GM18507 (cell line): Measurements from ENCODE around the gene DCLK1.
"Not testable (repeated sequence)": the region's sequence is repeated elsewhere in the genome, so short reads cannot be mapped to it uniquely, and the experiment has no call there.

ENCODE experiments used
- DNase-seq: peaks from one replicate; pipeline ENCODE4 v3.0.0; 2011; ENCODE audit warnings: low read depth; ENCODE audit not compliant: insufficient read length; ENCODE audit errors: extremely low spot score
- FAIRE-seq: peaks from 2 replicates; lab custom pipeline; 2011; peaks lifted over from hg19 to GRCh38; lab: Jason Lieb, UNC

DCLK1 gene

GRCh38 chr13:36094478-36094877 lies 36.7 kb downstream of the DCLK1 start:
- no peak for FAIRE-seq

GRCh38 chr13:36090592-36090991 lies 40.6 kb downstream of the DCLK1 start:
- DNase-seq = no peak
- FAIRE-seq = no peak

More at GRCh38 chr13:36094478-36094877, 36.7 kb downstream of the DCLK1 start:
- no peak for DNase-seq

- FAIRE-seq (no peak), DNase-seq (no peak)
These were observed 42.0 kb downstream of the DCLK1 start for GRCh38 chr13:36089130-36089647.

DNA sequence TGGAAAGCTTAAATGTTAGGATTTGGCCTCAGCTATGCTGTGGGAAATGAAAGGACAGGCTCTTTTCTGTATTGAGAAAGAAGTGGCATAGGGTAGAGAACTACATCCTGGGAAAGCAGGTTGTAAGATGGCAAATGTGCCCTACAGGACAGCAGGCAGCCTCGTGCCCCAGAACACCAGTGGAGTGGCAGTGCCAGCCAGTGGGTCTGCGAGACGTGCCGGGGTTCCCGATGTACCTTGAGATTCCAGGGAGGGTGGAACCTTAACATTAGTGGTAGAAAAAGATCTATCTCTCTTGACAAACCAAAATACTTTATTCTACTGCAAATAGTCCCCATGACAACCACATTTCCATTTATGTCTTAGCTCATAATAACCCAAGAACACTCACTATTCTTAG lies 42.7 kb downstream of the DCLK1 start:
- DNase-seq (no peak), FAIRE-seq (no peak)

DNA sequence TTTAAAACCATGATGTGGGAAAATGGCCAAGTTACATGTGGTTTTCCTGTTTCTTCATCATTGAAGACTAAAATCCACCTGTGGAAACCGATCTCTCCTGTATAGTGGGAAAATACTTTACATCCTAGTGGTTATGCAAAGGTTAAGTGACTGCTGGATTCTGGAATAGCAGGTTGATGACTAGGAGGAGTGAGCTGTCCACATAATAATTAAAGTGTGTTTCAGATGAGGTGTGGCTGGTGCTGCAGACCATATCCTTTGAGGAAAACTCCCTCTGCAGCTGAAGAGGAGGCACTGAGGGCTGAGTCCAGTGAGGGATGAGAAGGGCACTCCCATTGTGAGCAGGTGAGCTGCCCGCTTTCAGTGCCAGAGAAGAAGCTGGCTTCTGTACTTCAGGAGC lies 43.2 kb downstream of the DCLK1 start:
- DNase-seq = no peak
- no peak for FAIRE-seq

DNA sequence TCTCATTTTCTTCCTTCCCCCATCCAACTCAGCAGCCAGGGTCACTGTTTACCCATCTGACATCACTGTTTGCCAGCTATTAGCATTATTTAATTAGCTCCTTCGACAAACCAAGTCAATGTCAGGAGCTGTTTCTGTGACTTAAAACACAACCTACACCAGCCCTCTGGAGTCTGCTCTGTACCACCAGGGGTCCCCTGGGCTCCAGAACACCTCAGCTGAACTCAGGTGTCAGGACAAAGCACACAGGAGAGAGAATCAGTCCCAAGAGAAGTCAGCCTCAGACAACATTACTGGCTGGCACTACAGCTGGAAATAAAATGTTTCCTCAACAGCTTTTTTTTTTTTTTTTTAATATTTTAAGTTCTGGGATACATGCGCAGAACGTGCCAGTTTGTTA lies 45.1 kb downstream of the DCLK1 start:
- FAIRE-seq (no peak), DNase-seq (no peak)

- no peak for DNase-seq
- FAIRE-seq = no peak
These were observed 47.1 kb downstream of the DCLK1 start for GRCh38 chr13:36084131-36084530.

DNA sequence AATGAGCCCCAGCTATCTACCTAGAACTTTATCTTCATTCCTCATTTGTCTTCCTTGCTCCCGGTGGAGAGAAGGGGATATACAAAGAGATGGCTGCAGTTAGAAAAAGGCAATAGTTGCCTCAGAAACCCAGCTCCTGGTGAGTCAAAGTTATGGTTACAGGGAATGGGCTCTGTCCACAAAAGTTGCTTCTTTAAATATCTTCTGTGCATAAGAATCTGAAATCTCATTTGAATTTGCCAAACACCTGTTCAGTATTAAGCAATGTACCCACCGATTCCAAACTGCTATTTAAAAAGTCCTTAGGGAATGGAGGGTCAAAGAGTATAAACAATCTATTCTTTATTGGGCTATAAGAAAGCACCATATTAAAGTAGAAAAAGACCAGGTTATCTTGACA lies 48.4 kb downstream of the DCLK1 start:
- DNase-seq = no peak
- FAIRE-seq = no peak

- DNase-seq = no peak
- no peak for FAIRE-seq
These were observed 48.8 kb downstream of the DCLK1 start for GRCh38 chr13:36082396-36082795.

DNA sequence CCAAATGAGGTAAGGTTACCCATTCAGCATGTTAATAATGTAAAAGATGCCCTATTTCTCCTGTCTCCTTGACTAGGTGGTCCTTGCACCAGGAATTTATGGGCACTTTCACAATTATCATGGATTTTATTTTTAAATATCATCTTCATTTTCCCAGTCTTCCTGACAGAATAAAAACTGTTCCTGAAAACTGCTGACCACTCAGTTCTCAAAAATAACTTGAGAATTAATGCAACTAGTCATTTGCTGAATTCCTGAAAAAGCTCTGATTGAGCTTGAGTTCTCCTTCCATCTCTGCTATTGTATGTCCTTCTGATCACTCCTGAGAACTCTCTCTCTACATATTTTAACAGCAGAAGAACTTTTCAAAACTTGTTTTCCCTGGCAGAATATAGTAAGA lies 55.0 kb downstream of the DCLK1 start:
- FAIRE-seq (no peak), DNase-seq (no peak)

DNA sequence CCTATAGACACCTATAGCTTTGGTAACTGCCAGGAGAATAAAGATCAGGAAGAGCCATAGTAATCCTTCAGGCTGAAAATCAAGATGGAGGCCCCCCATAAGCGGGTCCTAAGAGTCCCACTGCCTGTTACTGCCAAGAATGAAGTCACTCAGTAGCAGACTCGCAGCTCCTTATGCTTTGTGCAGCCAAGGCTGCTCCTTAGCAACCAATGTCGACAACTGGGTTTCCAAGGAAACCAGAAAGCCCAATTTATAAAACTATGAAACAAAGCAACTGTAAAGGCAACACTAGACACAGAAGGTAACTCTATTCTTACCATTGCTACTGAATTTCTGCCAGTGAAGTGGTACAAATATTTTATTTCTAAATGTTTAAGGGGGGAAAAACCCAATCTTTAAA lies 56.5 kb downstream of the DCLK1 start:
- no peak for FAIRE-seq
- DNase-seq = no peak

GRCh38 chr13:36072152-36072935 lies 58.8 kb downstream of the DCLK1 start:
- DNase-seq = no peak
- FAIRE-seq = no peak

- FAIRE-seq, DNase-seq: not testable (repeated sequence)
These were observed 60.5 kb downstream of the DCLK1 start for GRCh38 chr13:36070504-36071192.

GRCh38 chr13:36069881-36070366 lies 61.3 kb downstream of the DCLK1 start:
- DNase-seq (no peak), FAIRE-seq (no peak)

DNA sequence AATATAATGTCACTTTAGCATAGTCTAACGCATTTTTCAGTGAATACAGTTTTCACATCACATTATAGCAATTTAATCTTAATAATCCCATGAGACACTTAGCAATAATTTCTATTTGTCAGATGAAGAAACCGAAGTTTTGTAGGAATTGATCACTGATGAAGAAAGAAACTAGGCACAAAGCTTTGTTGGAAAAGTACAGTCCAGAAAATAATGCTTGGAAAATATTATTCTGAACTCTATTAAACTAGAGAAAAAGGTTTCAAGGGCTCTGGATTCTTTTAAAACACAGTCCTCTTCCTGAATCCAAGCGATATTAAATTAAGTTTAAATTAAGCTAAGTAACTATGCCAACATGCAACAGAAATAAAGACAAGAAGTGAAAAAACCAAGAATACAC lies 62.2 kb downstream of the DCLK1 start:
- FAIRE-seq = no peak
- DNase-seq = no peak

DNA sequence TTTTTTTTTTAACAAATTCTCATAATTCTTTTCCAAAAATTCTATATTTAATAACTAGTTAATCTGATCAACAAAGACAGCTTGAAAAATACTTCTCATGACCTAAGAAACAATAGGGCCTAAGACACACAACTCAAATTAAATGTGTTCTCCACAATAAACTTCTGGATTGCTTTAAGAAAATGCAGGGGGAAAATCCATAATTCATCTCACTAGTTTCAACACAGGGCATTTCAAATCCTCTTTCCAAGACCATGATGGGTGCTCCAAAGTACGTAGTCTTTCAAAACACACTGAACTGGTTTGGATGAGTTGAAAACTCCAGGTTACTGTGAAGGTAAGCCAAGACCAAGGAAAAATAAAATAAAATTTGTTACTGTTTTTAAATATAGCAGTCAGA lies 62.6 kb downstream of the DCLK1 start:
- FAIRE-seq = no peak
- no peak for DNase-seq

GRCh38 chr13:36067746-36068381 lies 63.3 kb downstream of the DCLK1 start:
- FAIRE-seq (no peak), DNase-seq (no peak)

GRCh38 chr13:36062249-36062648 lies 68.9 kb downstream of the DCLK1 start:
- DNase-seq (no peak), FAIRE-seq (no peak)

DNA sequence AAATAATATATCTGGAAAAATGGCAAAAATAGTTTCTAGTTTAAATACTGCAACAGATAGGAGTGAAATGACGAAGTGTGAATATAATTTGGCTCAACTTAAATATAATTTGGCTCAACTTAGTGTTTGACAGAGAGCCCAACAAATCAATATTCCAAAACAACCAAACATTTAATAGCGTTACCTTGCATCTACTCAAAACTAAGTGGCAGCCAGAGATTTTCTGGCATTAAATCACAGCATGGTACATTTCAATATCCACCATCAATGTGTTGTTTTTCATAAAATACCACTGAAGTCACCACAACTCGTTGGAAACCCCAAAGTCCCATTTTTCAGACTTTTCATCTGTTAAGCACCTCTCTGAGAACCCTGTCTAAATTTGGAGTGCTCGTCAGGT lies 69.6 kb downstream of the DCLK1 start:
- FAIRE-seq (no peak), DNase-seq (no peak)

DNA sequence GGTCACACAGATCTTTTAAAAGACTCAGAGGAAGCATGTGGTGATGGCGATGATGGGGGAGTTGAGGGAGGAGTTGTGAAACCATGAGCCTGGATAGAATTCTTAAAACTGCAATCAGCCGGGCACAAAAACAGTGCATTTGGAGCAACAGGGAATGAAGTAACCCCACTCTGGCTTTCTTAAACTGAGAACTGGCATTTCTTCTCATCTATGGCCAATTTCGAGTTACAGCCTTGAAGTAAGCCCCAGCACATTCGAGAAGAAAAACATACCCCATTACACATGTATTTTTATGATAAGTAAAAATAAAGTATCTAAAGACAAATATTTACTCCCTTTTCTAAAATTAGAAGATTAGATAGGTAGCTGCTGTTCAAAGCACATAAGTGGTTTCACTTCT lies 70.1 kb downstream of the DCLK1 start:
- DNase-seq (no peak), FAIRE-seq (no peak)
